Skeletal muscle tissue (tissue), 5 donors: Measurements from ENCODE around the gene UBL7. TPM values are rescaled to one million over a fixed set of nuclear protein-coding genes. Genes with fewer than 3 reads are reported as not detected.

Experiments
- H3K27ac ChIP-seq: one replicate; pipeline ENCODE4 v1.7.0; 2013; ENCODE audit warnings: mild to moderate bottlenecking, low read depth, low read length, inconsistent platforms
- H3K27me3 ChIP-seq, 3 donors: one replicate each; pipeline ENCODE4 v1.7.0; 2013; ENCODE audit warnings: low read length in 3 of 3; ENCODE audit not compliant: control insufficient read depth in 3 of 3, insufficient read depth in 3 of 3
- H3K36me3 ChIP-seq, 3 donors: one replicate each; pipeline ENCODE4 v1.7.0; 2013; ENCODE audit warnings: low read length in 3 of 3; ENCODE audit not compliant: control insufficient read depth in 3 of 3, insufficient read depth in 3 of 3
- H3K4me1 ChIP-seq, 3 donors: one replicate each; pipeline ENCODE4 v1.7.0; 2013; ENCODE audit warnings: low read length in 3 of 3, mild to moderate bottlenecking in 3 of 3; ENCODE audit not compliant: control insufficient read depth in 3 of 3, insufficient read depth in 3 of 3
- H3K4me3 ChIP-seq, 3 donors: one replicate each; pipeline ENCODE4 v1.7.0; 2013; ENCODE audit warnings: low read length in 3 of 3
- H3K9ac ChIP-seq, 3 donors: one replicate each; pipeline ENCODE4 v1.7.0; 2013; ENCODE audit warnings: low read length in 3 of 3, mild to moderate bottlenecking in 3 of 3, moderate library complexity in 2 of 3, low read depth in 1 of 3
- H3K9me3 ChIP-seq, 3 donors: one replicate each; pipeline ENCODE4 v1.7.0; 2013; ENCODE audit warnings: low read length in 3 of 3; ENCODE audit not compliant: control insufficient read depth in 3 of 3
- small RNA-seq: library from RNA; depleted of rRNA; stranded (forward); fragments of <200 nt; gene quantifications from one replicate; pipeline ENCODE3, GENCODE V24; 2014
- total RNA-seq: library from RNA; depleted of rRNA; stranded (reverse); fragments of >200 nt; gene quantifications from one replicate; pipeline ENCODE4 v1.2.3, GENCODE V29; 2014
- donor health status: Osteomylitis.

Gene UBL7
- total RNA-seq, 1 donor from 2014 or later: 23.0 TPM

- Histone ChIP-seq H3K36me3 (no peaks in the 10 kb centered on the region), H3K4me1 (peaks cover 0 to 14% (median 7%) of the 10 kb centered on the region in 3 donors), H3K27me3 (peaks cover 0 to 20% (median 12%) of the 10 kb centered on the region in 3 donors), H3K27ac (no peak overlapping the region), H3K9me3 (no peaks in the 10 kb centered on the region), H3K9ac (no peak overlapping the region), H3K4me3 (no peak overlapping the region)
Observed at GRCh38 chr15:74396445-74397238, 64.3 kb downstream of the UBL7 start.

GRCh38 chr15:74396146-74396438 is 64.9 kb downstream of the UBL7 start:
- H3K9me3 ChIP-seq: no peaks in the 10 kb centered on the region
- H3K4me3 ChIP-seq: no peak overlapping the region
- H3K4me1 ChIP-seq: peaks cover 0 to 11% (median 2%) of the 10 kb centered on the region in 3 donors
- no peak overlapping the region for H3K27ac ChIP-seq
- H3K9ac ChIP-seq: no peak overlapping the region
- H3K27me3 ChIP-seq: peaks cover 0 to 18% (median 9%) of the 10 kb centered on the region in 3 donors
- H3K36me3 ChIP-seq: no peaks in the 10 kb centered on the region

Small RNAs within 50 kb of the gene (small RNA-seq; reads per million reads assigned to genes)
- gene MIR6881 (not detected), gene RF00591 (not detected)

Other genes starting within 250 kb of the UBL7 start
- 0.52 TPM for gene CCDC33, start 224.8 kb downstream of the UBL7 start, total RNA-seq
- gene CYP11A1, start 93.5 kb downstream of the UBL7 start, total RNA-seq: 0.52 TPM
- gene SEMA7A, start 27.2 kb downstream of the UBL7 start, total RNA-seq: 5.2 TPM
- 2.1 TPM for gene ARID3B, start 80.1 kb upstream of the UBL7 start, total RNA-seq
- gene CLK3, start 154.7 kb upstream of the UBL7 start, total RNA-seq: 24.0 TPM
- gene EDC3, start 234.9 kb upstream of the UBL7 start, total RNA-seq: 16.2 TPM